ENCODE results near the gene OSMR. TPM values are rescaled to one million over a fixed set of nuclear protein-coding genes. Genes with fewer than 3 reads are reported as not detected.

OSMR gene
- polyA plus RNA-seq, 2 donors, result 4.6 to 7.6 TPM

GRCh38 chr5:38929838-38930237, 84.0 kb downstream of the OSMR start:
- H3K4me3 ChIP-seq (ENCODE audit: low read depth in 1 of 2, low read length in 2 of 2), result no peak overlapping the region
- no peaks in the 10 kb centered on the region for H3K9me3 ChIP-seq (ENCODE audit: control insufficient read depth in 2 of 2, insufficient read depth in 1 of 2, low read depth in 1 of 2, low read length in 1 of 2)
- peaks cover 8 to 20% of the 10 kb centered on the region in 2 donors for H3K36me3 ChIP-seq (ENCODE audit: control insufficient read depth in 2 of 2, insufficient read depth in 2 of 2, low read length in 1 of 2)
- H3K27me3 ChIP-seq (ENCODE audit: control insufficient read depth in 1 of 2, insufficient read depth in 2 of 2, low read length in 2 of 2), result no peaks in the 10 kb centered on the region
- H3K4me1 ChIP-seq (ENCODE audit: control insufficient read depth in 2 of 2, insufficient read depth in 2 of 2, low read length in 1 of 2), result no peaks in the 10 kb centered on the region
- no peak overlapping the region for H3K27ac ChIP-seq (ENCODE audit: low read depth in 2 of 2, low read length in 1 of 2)
- 57 to 61% methylated on average over 2 of the region's 2 CpGs for WGBS, 2 donors

- 81 to 84% methylated on average over 4 of the region's 4 CpGs for WGBS, 2 donors
- Histone ChIP-seq H3K9me3 (ENCODE audit: control insufficient read depth in 2 of 2, insufficient read depth in 1 of 2, low read depth in 1 of 2, low read length in 1 of 2) (no peaks in the 10 kb centered on the region), H3K27me3 (ENCODE audit: control insufficient read depth in 1 of 2, insufficient read depth in 2 of 2, low read length in 2 of 2) (no peaks in the 10 kb centered on the region), H3K4me3 (ENCODE audit: low read depth in 1 of 2, low read length in 2 of 2) (no peak overlapping the region), H3K36me3 (ENCODE audit: control insufficient read depth in 2 of 2, insufficient read depth in 2 of 2, low read length in 1 of 2) (peaks cover 8 to 19% of the 10 kb centered on the region in 2 donors), H3K4me1 (ENCODE audit: control insufficient read depth in 2 of 2, insufficient read depth in 2 of 2, low read length in 1 of 2) (no peaks in the 10 kb centered on the region), H3K27ac (ENCODE audit: low read depth in 2 of 2, low read length in 1 of 2) (no peak overlapping the region)
These were observed 85.9 kb downstream of the OSMR start for GRCh38 chr5:38931731-38932130.

- H3K27ac ChIP-seq (ENCODE audit: low read depth in 2 of 2, low read length in 1 of 2), result no peak overlapping the region
- no peaks in the 10 kb centered on the region for H3K9me3 ChIP-seq (ENCODE audit: control insufficient read depth in 2 of 2, insufficient read depth in 1 of 2, low read depth in 1 of 2, low read length in 1 of 2)
- H3K4me3 ChIP-seq (ENCODE audit: low read depth in 1 of 2, low read length in 2 of 2), result no peak overlapping the region
- H3K4me1 ChIP-seq (ENCODE audit: control insufficient read depth in 2 of 2, insufficient read depth in 2 of 2, low read length in 1 of 2), result no peaks in the 10 kb centered on the region
- H3K36me3 ChIP-seq (ENCODE audit: control insufficient read depth in 2 of 2, insufficient read depth in 2 of 2, low read length in 1 of 2), result peaks cover 4 to 17% of the 10 kb centered on the region in 2 donors
- 82 to 89% methylated on average over 4 of the region's 4 CpGs for WGBS, 2 donors
- no peaks in the 10 kb centered on the region for H3K27me3 ChIP-seq (ENCODE audit: control insufficient read depth in 1 of 2, insufficient read depth in 2 of 2, low read length in 2 of 2)
These were observed 87.1 kb downstream of the OSMR start for GRCh38 chr5:38932854-38933408.

GRCh38 chr5:38935437-38935836, 89.6 kb downstream of the OSMR start:
- Histone ChIP-seq H3K4me1 (ENCODE audit: control insufficient read depth in 2 of 2, insufficient read depth in 2 of 2, low read length in 1 of 2) (no peaks in the 10 kb centered on the region), H3K9me3 (ENCODE audit: control insufficient read depth in 2 of 2, insufficient read depth in 1 of 2, low read depth in 1 of 2, low read length in 1 of 2) (no peaks in the 10 kb centered on the region), H3K27ac (ENCODE audit: low read depth in 2 of 2, low read length in 1 of 2) (no peak overlapping the region), H3K36me3 (ENCODE audit: control insufficient read depth in 2 of 2, insufficient read depth in 2 of 2, low read length in 1 of 2) (peaks cover 4 to 12% of the 10 kb centered on the region in 2 donors), H3K4me3 (ENCODE audit: low read depth in 1 of 2, low read length in 2 of 2) (no peak overlapping the region), H3K27me3 (ENCODE audit: control insufficient read depth in 1 of 2, insufficient read depth in 2 of 2, low read length in 2 of 2) (no peaks in the 10 kb centered on the region)
- WGBS, 2 donors, result 50 to 100% methylated on average over 1 of the region's 1 CpG

GRCh38 chr5:38936269-38936668, 90.5 kb downstream of the OSMR start:
- WGBS, 2 donors, result 95% methylated on average over 6 of the region's 6 CpGs
- no peaks in the 10 kb centered on the region for H3K9me3 ChIP-seq (ENCODE audit: control insufficient read depth in 2 of 2, insufficient read depth in 1 of 2, low read depth in 1 of 2, low read length in 1 of 2)

GRCh38 chr5:38938424-38938823, 92.6 kb downstream of the OSMR start:
- H3K27ac ChIP-seq (ENCODE audit: low read depth in 2 of 2, low read length in 1 of 2), result no peak overlapping the region
- no peaks in the 10 kb centered on the region for H3K9me3 ChIP-seq (ENCODE audit: control insufficient read depth in 2 of 2, insufficient read depth in 1 of 2, low read depth in 1 of 2, low read length in 1 of 2)
- H3K27me3 ChIP-seq (ENCODE audit: control insufficient read depth in 1 of 2, insufficient read depth in 2 of 2, low read length in 2 of 2), result no peaks in the 10 kb centered on the region
- WGBS, 2 donors, result 92 to 93% methylated on average over 1 of the region's 1 CpG
- no peaks in the 10 kb centered on the region for H3K4me1 ChIP-seq (ENCODE audit: control insufficient read depth in 2 of 2, insufficient read depth in 2 of 2, low read length in 1 of 2)
- H3K36me3 ChIP-seq (ENCODE audit: control insufficient read depth in 2 of 2, insufficient read depth in 2 of 2, low read length in 1 of 2), result peaks cover under 1 to 8% of the 10 kb centered on the region in 2 donors
- no peak overlapping the region for H3K4me3 ChIP-seq (ENCODE audit: low read depth in 1 of 2, low read length in 2 of 2)

More at GRCh38 chr5:38936269-38936668, 90.5 kb downstream of the OSMR start:
- Histone ChIP-seq H3K4me1 (ENCODE audit: control insufficient read depth in 2 of 2, insufficient read depth in 2 of 2, low read length in 1 of 2) (no peaks in the 10 kb centered on the region), H3K36me3 (ENCODE audit: control insufficient read depth in 2 of 2, insufficient read depth in 2 of 2, low read length in 1 of 2) (peaks cover 4 to 10% of the 10 kb centered on the region in 2 donors), H3K27ac (ENCODE audit: low read depth in 2 of 2, low read length in 1 of 2) (no peak overlapping the region), H3K27me3 (ENCODE audit: control insufficient read depth in 1 of 2, insufficient read depth in 2 of 2, low read length in 2 of 2) (no peaks in the 10 kb centered on the region), H3K4me3 (ENCODE audit: low read depth in 1 of 2, low read length in 2 of 2) (no peak overlapping the region)

- H3K36me3 ChIP-seq (ENCODE audit: control insufficient read depth in 2 of 2, insufficient read depth in 2 of 2, low read length in 1 of 2), result peaks cover 0 to 7% of the 10 kb centered on the region in 2 donors
- no peak overlapping the region for H3K4me3 ChIP-seq (ENCODE audit: low read depth in 1 of 2, low read length in 2 of 2)
- H3K27me3 ChIP-seq (ENCODE audit: control insufficient read depth in 1 of 2, insufficient read depth in 2 of 2, low read length in 2 of 2), result no peaks in the 10 kb centered on the region
- no peak overlapping the region for H3K27ac ChIP-seq (ENCODE audit: low read depth in 2 of 2, low read length in 1 of 2)
- WGBS, 2 donors, result 63 to 81% methylated on average over 1 of the region's 1 CpG
- no peaks in the 10 kb centered on the region for H3K9me3 ChIP-seq (ENCODE audit: control insufficient read depth in 2 of 2, insufficient read depth in 1 of 2, low read depth in 1 of 2, low read length in 1 of 2)
- no peaks in the 10 kb centered on the region for H3K4me1 ChIP-seq (ENCODE audit: control insufficient read depth in 2 of 2, insufficient read depth in 2 of 2, low read length in 1 of 2)
These were observed 93.2 kb downstream of the OSMR start for GRCh38 chr5:38938973-38939372.

- Histone ChIP-seq H3K4me3 (ENCODE audit: low read depth in 1 of 2, low read length in 2 of 2) (no peak overlapping the region), H3K4me1 (ENCODE audit: control insufficient read depth in 2 of 2, insufficient read depth in 2 of 2, low read length in 1 of 2) (no peaks in the 10 kb centered on the region), H3K27ac (ENCODE audit: low read depth in 2 of 2, low read length in 1 of 2) (no peak overlapping the region), H3K27me3 (ENCODE audit: control insufficient read depth in 1 of 2, insufficient read depth in 2 of 2, low read length in 2 of 2) (no peaks in the 10 kb centered on the region), H3K36me3 (ENCODE audit: control insufficient read depth in 2 of 2, insufficient read depth in 2 of 2, low read length in 1 of 2) (peaks cover 0 to 8% of the 10 kb centered on the region in 2 donors), H3K9me3 (ENCODE audit: control insufficient read depth in 2 of 2, insufficient read depth in 1 of 2, low read depth in 1 of 2, low read length in 1 of 2) (no peaks in the 10 kb centered on the region)
- WGBS, 2 donors, result 45 to 56% methylated on average over 2 of the region's 2 CpGs
These were observed 94.5 kb downstream of the OSMR start for GRCh38 chr5:38940230-38940858.

- no peak overlapping the region for H3K27ac ChIP-seq (ENCODE audit: low read depth in 2 of 2, low read length in 1 of 2)
- no peak overlapping the region for H3K4me3 ChIP-seq (ENCODE audit: low read depth in 1 of 2, low read length in 2 of 2)
- H3K9me3 ChIP-seq (ENCODE audit: control insufficient read depth in 2 of 2, insufficient read depth in 1 of 2, low read depth in 1 of 2, low read length in 1 of 2), result no peaks in the 10 kb centered on the region
- peaks cover 0 to 6% of the 10 kb centered on the region in 2 donors for H3K36me3 ChIP-seq (ENCODE audit: control insufficient read depth in 2 of 2, insufficient read depth in 2 of 2, low read length in 1 of 2)
- WGBS, 2 donors, result 95 to 96% methylated on average over 2 of the region's 2 CpGs
- H3K27me3 ChIP-seq (ENCODE audit: control insufficient read depth in 1 of 2, insufficient read depth in 2 of 2, low read length in 2 of 2), result no peaks in the 10 kb centered on the region
- no peaks in the 10 kb centered on the region for H3K4me1 ChIP-seq (ENCODE audit: control insufficient read depth in 2 of 2, insufficient read depth in 2 of 2, low read length in 1 of 2)
These were observed 96.1 kb downstream of the OSMR start for GRCh38 chr5:38941912-38942311.

- Histone ChIP-seq H3K27ac (ENCODE audit: low read depth in 2 of 2, low read length in 1 of 2) (no peak overlapping the region), H3K4me3 (ENCODE audit: low read depth in 1 of 2, low read length in 2 of 2) (no peak overlapping the region), H3K4me1 (ENCODE audit: control insufficient read depth in 2 of 2, insufficient read depth in 2 of 2, low read length in 1 of 2) (no peaks in the 10 kb centered on the region), H3K9me3 (ENCODE audit: control insufficient read depth in 2 of 2, insufficient read depth in 1 of 2, low read depth in 1 of 2, low read length in 1 of 2) (no peaks in the 10 kb centered on the region), H3K36me3 (ENCODE audit: control insufficient read depth in 2 of 2, insufficient read depth in 2 of 2, low read length in 1 of 2) (peaks cover 0 to 6% of the 10 kb centered on the region in 2 donors), H3K27me3 (ENCODE audit: control insufficient read depth in 1 of 2, insufficient read depth in 2 of 2, low read length in 2 of 2) (no peaks in the 10 kb centered on the region)
- WGBS, 2 donors, result 87 to 91% methylated on average over 4 of the region's 4 CpGs
These were observed 98.5 kb downstream of the OSMR start for GRCh38 chr5:38944282-38944681.
